ENCODE data around the gene C15orf61. TPM values are rescaled to one million over a fixed set of nuclear protein-coding genes. Genes with fewer than 3 reads are reported as not detected.

C15orf61 gene
- total RNA-seq, 1 experiment from 2014 or later: 10.5 TPM

DNA sequence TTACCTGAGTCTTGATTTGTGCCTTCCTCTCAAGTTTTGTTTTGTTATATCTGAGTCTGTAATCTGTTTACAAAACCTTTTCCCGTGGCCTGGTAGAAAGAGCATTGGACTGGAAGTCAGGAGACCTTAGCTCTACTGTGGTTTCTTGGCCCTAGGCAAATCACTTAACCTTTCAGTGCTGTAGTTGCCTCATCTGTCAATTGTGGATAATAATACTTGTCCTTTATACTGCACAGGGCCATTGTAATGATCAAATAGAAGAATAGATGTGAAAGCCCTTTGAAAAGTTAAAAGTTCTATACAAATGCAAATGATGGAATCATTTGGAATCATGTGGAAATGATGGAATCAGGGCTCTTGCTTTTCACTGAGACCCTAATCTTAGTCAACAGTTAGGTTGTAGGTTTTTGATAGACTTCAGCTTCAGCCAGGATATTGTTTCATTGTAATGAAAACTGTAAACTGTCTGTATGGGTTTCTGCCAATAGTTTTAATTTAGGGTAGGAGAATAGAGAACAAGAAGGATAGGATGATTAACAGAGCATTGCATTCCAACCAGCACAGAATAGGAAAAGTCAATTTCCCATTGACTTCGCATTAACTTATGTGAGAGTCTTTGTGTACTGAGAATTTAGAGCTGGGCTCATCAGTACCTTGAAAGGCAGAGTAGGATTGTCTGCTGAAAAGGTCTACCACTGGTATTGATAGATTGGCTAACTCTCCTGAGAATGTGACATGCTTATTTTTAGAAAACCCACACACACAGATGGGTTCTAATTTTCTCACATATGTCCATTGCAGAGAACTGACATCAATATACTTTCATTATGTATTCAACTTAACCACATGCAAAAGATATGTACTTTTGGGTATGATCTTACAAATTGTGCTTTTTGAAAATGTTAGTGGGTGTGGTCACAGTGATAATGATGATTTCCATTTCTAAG lies 43.4 kb downstream of the C15orf61 start:
- no peak overlapping the region for H3K27ac Mint-ChIP-seq (ENCODE audit: unreplicated experiment)
- H3K9me3 ChIP-seq: no peaks in the 10 kb centered on the region
- H3K4me3 ChIP-seq (ENCODE audit: low read depth, low read length): no peak overlapping the region
- no peak overlapping the region for H3K4me3 Mint-ChIP-seq (ENCODE audit: unreplicated experiment)
- no peaks in the 10 kb centered on the region for H3K36me3 ChIP-seq (ENCODE audit: control insufficient read depth, insufficient read depth, low read length)
- ChIA-PET POLR2A (no interaction called here), CTCF (no interaction called here)
- H3K9me3 Mint-ChIP-seq (ENCODE audit: unreplicated experiment): no peaks in the 10 kb centered on the region
- intact Hi-C loops (cut with micrococcal nuclease; ENCODE audit: unreplicated experiment): no loop called here
- no peaks in the 10 kb centered on the region for H3K36me3 Mint-ChIP-seq (ENCODE audit: insufficient read depth, unreplicated experiment)
- H3K27me3 ChIP-seq (replicated peaks; ENCODE audit: control insufficient read depth, insufficient read depth, low read length): no peaks in the 10 kb centered on the region
- H3K4me1 Mint-ChIP-seq (ENCODE audit: low read depth, unreplicated experiment): no peaks in the 10 kb centered on the region
- TF ChIP-seq, protein P1, sequence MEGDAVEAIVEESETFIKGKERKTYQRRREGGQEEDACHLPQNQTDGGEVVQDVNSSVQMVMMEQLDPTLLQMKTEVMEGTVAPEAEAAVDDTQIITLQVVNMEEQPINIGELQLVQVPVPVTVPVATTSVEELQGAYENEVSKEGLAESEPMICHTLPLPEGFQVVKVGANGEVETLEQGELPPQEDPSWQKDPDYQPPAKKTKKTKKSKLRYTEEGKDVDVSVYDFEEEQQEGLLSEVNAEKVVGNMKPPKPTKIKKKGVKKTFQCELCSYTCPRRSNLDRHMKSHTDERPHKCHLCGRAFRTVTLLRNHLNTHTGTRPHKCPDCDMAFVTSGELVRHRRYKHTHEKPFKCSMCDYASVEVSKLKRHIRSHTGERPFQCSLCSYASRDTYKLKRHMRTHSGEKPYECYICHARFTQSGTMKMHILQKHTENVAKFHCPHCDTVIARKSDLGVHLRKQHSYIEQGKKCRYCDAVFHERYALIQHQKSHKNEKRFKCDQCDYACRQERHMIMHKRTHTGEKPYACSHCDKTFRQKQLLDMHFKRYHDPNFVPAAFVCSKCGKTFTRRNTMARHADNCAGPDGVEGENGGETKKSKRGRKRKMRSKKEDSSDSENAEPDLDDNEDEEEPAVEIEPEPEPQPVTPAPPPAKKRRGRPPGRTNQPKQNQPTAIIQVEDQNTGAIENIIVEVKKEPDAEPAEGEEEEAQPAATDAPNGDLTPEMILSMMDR (IDR thresholded peaks at IDR 0.05; ENCODE audit: insufficient read depth in 1 of 2, low read depth in 1 of 2, low read length in 1 of 2, severe bottlenecking in 1 of 2, unreplicated experiment in 1 of 2): no peak
- no peaks in the 10 kb centered on the region for H3K4me1 ChIP-seq
- DNase-seq: no peak
- no peaks in the 10 kb centered on the region for H3K27me3 Mint-ChIP-seq (ENCODE audit: insufficient read depth, unreplicated experiment)
- no TSS peak for BruUV-seq (replicated peaks)

DNA sequence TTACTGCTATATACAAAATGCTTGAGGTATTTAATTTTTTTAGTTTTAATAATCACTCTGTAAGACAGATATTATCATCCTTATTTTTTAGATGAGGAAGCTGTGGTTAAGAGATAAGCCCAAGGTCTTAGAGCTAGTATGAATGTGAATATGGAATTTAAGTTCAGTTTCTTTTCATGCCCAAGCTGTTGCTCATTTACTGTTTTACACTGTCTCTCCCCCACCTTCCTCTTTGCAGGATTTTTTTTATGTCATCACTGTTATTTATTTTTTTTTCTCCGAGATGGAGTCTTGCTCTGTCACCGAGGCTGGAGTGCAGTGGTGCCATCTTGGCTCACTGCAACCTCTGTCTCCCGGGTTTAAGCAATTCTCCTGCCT lies 44.0 kb downstream of the C15orf61 start:
- POLR2A ChIA-PET: no interaction called here
- intact Hi-C loops (cut with micrococcal nuclease; ENCODE audit: unreplicated experiment): no loop called here
- BruUV-seq (replicated peaks): no TSS peak

DNA sequence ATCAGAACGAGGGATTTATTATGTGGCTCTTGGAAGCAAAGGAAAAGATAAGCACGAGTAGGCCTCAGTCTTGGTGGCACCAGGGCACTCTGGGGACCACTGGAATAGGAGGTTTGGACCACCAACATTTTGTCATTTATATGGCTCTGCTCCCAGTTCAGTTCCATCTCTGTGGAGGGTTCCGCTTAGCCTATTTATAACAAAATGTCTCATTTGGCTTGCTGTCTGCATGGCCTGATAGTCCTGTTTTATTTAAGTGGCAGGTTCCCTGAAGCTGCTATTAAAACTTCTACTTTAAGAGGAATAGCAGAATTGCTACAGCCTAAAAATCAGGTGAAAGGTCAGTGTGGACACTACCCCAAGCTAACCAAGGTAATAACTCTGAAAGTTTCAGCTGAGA lies 48.7 kb downstream of the C15orf61 start:
- Histone ChIP-seq H3K4me3 (ENCODE audit: low read depth, low read length) (no peak overlapping the region), H3K27me3 (replicated peaks; ENCODE audit: control insufficient read depth, insufficient read depth, low read length) (no peaks in the 10 kb centered on the region), H3K9me3 (no peaks in the 10 kb centered on the region), H3K4me1 (no peaks in the 10 kb centered on the region), H3K36me3 (ENCODE audit: control insufficient read depth, insufficient read depth, low read length) (no peaks in the 10 kb centered on the region)
- intact Hi-C loops (cut with micrococcal nuclease; ENCODE audit: unreplicated experiment): no loop called here
- H3K4me3 Mint-ChIP-seq (ENCODE audit: unreplicated experiment): no peak overlapping the region
- DNase-seq: no peak
- no peaks in the 10 kb centered on the region for H3K27me3 Mint-ChIP-seq (ENCODE audit: insufficient read depth, unreplicated experiment)
- peaks cover 7% of the 10 kb centered on the region for H3K4me1 Mint-ChIP-seq (ENCODE audit: low read depth, unreplicated experiment)
- H3K36me3 Mint-ChIP-seq (ENCODE audit: insufficient read depth, unreplicated experiment): no peaks in the 10 kb centered on the region
- BruUV-seq (replicated peaks): no TSS peak
- TF ChIP-seq, protein P1 (IDR thresholded peaks at IDR 0.05; ENCODE audit: insufficient read depth in 1 of 2, low read depth in 1 of 2, low read length in 1 of 2, severe bottlenecking in 1 of 2, unreplicated experiment in 1 of 2): no peak
- ChIA-PET POLR2A (no interaction called here), CTCF (no interaction called here)
- no peaks in the 10 kb centered on the region for H3K9me3 Mint-ChIP-seq (ENCODE audit: unreplicated experiment)
- H3K27ac Mint-ChIP-seq (ENCODE audit: unreplicated experiment): no peak overlapping the region

More for the DNA sequence above, 44.0 kb downstream of the C15orf61 start:
- CTCF ChIA-PET: no interaction called here
- Mint-ChIP-seq H3K36me3 (ENCODE audit: insufficient read depth, unreplicated experiment) (no peaks in the 10 kb centered on the region), H3K4me1 (ENCODE audit: low read depth, unreplicated experiment) (no peaks in the 10 kb centered on the region), H3K27ac (ENCODE audit: unreplicated experiment) (no peak overlapping the region), H3K27me3 (ENCODE audit: insufficient read depth, unreplicated experiment) (no peaks in the 10 kb centered on the region), H3K4me3 (ENCODE audit: unreplicated experiment) (no peak overlapping the region), H3K9me3 (ENCODE audit: unreplicated experiment) (no peaks in the 10 kb centered on the region)
- H3K9me3 ChIP-seq: no peaks in the 10 kb centered on the region
- DNase-seq: no peak
- H3K4me3 ChIP-seq (ENCODE audit: low read depth, low read length): no peak overlapping the region
- H3K27me3 ChIP-seq (replicated peaks; ENCODE audit: control insufficient read depth, insufficient read depth, low read length): no peaks in the 10 kb centered on the region
- H3K4me1 ChIP-seq: no peaks in the 10 kb centered on the region
- H3K36me3 ChIP-seq (ENCODE audit: control insufficient read depth, insufficient read depth, low read length): no peaks in the 10 kb centered on the region
- TF ChIP-seq, protein P1 (IDR thresholded peaks at IDR 0.05; ENCODE audit: insufficient read depth in 1 of 2, low read depth in 1 of 2, low read length in 1 of 2, severe bottlenecking in 1 of 2, unreplicated experiment in 1 of 2): no peak
